Nephron progenitor cell (in vitro differentiated cells): ENCODE measurements around the gene DIS3L2.
"Not testable (repeated sequence)": the region's sequence is repeated elsewhere in the genome, so short reads cannot be mapped to it uniquely, and the experiment has no call there.

Experiments used
- DNase-seq: peaks from one replicate; pipeline ENCODE4 v3.0.0; 2021
- H3K27ac Mint-ChIP-seq: 2 replicates; pipeline ENCODE4 v1.8.0; 2021; ENCODE audit warnings: mild to moderate bottlenecking, moderate library complexity, mixed read lengths
- H3K27me3 Mint-ChIP-seq: 2 replicates; pipeline ENCODE4 v1.8.0; 2021; ENCODE audit warnings: mild to moderate bottlenecking, low read depth, mixed read lengths; ENCODE audit not compliant: poor library complexity
- H3K36me3 Mint-ChIP-seq: 2 replicates; pipeline ENCODE4 v1.8.0; 2021; ENCODE audit warnings: low read depth, mixed read lengths
- H3K4me1 Mint-ChIP-seq: 2 replicates; pipeline ENCODE4 v1.8.0; 2021; ENCODE audit warnings: mixed read lengths
- H3K4me3 Mint-ChIP-seq: 2 replicates; pipeline ENCODE4 v1.8.0; 2021; ENCODE audit warnings: mild to moderate bottlenecking, moderate library complexity, mixed read lengths
- H3K9me3 Mint-ChIP-seq: 2 replicates; pipeline ENCODE4 v1.8.0; 2021; ENCODE audit warnings: mild to moderate bottlenecking, moderate library complexity, mixed read lengths
- TF ChIP-seq, protein P1 (sequence below): fragments of 200-600 bp; sonication (generic); IDR thresholded peaks from 2 replicates; pipeline ENCODE4 v1.5.0; 2021; ENCODE audit warnings: antibody characterized with exemption

DIS3L2 gene

DNA sequence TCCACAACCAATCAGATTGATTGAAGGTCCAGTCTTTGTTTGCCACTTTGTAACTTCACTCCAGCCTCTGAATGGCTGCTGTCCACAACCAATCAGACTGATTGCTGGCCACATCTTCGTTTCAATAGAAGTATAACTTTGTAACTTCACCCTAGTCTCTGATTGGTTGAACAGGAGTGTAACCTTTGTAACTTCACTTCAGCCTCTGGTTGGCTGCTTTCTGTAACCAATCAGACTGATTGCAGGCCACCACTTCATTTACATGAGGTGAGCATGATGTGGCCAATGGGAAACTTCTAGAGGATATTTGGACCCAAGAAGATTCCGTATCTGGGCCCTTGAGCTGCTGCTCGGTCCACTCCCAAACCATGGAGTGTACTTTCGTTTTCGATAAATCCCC lies 400.1 kb downstream of the DIS3L2 start:
- H3K4me3 Mint-ChIP-seq, result no peak overlapping the region
- no peaks in the 10 kb centered on the region for H3K36me3 Mint-ChIP-seq
- peaks cover 20% of the 10 kb centered on the region for H3K9me3 Mint-ChIP-seq
- H3K4me1 Mint-ChIP-seq, result no peaks in the 10 kb centered on the region
- no peak for DNase-seq
- TF ChIP-seq, protein P1, sequence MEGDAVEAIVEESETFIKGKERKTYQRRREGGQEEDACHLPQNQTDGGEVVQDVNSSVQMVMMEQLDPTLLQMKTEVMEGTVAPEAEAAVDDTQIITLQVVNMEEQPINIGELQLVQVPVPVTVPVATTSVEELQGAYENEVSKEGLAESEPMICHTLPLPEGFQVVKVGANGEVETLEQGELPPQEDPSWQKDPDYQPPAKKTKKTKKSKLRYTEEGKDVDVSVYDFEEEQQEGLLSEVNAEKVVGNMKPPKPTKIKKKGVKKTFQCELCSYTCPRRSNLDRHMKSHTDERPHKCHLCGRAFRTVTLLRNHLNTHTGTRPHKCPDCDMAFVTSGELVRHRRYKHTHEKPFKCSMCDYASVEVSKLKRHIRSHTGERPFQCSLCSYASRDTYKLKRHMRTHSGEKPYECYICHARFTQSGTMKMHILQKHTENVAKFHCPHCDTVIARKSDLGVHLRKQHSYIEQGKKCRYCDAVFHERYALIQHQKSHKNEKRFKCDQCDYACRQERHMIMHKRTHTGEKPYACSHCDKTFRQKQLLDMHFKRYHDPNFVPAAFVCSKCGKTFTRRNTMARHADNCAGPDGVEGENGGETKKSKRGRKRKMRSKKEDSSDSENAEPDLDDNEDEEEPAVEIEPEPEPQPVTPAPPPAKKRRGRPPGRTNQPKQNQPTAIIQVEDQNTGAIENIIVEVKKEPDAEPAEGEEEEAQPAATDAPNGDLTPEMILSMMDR, result no peak
- no peak overlapping the region for H3K27ac Mint-ChIP-seq
- H3K27me3 Mint-ChIP-seq, result peaks cover 16% of the 10 kb centered on the region

DNA sequence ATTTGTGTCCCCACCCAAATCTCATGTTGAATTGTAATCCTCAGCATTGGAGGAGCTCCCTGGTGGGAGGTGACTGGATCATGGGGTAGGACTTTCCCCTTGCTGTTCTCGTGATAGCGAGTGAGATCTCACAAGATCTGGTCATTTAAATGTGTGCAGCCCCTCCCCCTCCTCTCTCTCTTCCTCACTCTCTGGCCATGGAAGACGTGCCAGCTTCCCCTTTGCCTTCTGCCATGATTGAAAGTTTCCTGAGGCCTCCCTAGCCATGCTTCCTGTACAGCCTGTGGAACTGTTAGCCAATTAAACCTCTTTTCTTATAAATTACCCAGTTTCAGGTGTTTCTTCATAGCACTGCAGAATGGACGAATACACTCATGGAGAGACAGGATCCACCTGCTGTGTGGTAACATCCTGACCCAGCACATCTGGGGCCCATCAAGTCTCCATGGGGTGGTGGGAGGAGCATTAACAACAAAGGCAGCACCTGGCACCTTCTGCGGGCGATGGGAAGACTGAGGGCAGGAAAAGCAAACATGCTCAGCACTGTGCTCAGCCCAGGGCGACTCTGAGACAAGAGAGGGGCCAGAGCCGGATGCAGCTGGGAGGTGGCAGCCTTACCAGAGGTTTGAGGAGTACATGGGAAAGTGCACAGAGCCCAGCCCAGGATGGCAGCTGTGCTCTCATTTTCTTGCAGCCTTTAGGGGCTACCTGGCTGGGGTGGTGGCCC lies 400.8 kb downstream of the DIS3L2 start:
- Mint-ChIP-seq H3K4me1 (peaks cover 6% of the 10 kb centered on the region), H3K27ac (no peak overlapping the region), H3K27me3 (peaks cover 16% of the 10 kb centered on the region), H3K9me3 (peaks cover 15% of the 10 kb centered on the region), H3K36me3 (no peaks in the 10 kb centered on the region), H3K4me3 (no peak overlapping the region)
- DNase-seq, result no peak
- TF ChIP-seq, protein P1, result no peak

DNA sequence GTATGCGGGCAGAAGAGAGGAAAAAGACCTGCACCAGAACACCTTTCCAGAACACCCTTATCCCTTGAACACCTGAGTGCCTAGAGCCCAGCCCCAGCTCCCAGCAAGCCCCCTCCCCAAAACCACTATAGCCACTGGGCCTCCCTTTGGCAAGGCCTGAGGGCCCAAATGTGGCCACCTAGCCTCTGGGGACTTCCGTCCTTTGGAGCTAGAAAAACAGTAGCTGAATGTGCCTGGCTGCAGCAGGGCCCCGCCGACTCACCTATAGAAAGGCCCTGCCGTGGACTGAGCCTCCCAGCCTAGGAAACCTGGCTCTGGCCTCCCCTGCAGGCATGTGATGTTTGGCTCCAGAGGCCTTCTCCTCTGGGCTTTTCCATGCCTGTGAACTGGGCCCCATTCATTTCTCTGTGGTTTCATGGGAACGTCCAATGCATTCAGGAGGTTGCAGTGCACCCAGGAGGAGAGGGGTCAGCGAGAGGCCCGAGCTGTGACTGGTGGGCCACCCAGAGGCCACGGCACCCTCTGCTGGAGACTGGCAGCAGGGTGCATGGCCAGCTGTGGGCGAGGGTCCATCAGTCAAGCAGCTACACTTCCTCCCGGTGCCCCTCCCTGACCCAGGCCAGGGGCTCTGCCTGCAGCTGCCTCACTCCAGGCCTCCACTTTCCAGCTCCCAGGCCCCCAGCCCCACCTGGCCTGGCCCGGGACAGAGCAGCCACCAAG lies 401.7 kb downstream of the DIS3L2 start:
- not testable (repeated sequence) for H3K27ac Mint-ChIP-seq, H3K4me3 Mint-ChIP-seq, H3K4me1 Mint-ChIP-seq, DNase-seq, H3K36me3 Mint-ChIP-seq
- Mint-ChIP-seq H3K9me3 (peaks cover 14% of the 10 kb centered on the region), H3K27me3 (peaks cover 15% of the 10 kb centered on the region)

DNA sequence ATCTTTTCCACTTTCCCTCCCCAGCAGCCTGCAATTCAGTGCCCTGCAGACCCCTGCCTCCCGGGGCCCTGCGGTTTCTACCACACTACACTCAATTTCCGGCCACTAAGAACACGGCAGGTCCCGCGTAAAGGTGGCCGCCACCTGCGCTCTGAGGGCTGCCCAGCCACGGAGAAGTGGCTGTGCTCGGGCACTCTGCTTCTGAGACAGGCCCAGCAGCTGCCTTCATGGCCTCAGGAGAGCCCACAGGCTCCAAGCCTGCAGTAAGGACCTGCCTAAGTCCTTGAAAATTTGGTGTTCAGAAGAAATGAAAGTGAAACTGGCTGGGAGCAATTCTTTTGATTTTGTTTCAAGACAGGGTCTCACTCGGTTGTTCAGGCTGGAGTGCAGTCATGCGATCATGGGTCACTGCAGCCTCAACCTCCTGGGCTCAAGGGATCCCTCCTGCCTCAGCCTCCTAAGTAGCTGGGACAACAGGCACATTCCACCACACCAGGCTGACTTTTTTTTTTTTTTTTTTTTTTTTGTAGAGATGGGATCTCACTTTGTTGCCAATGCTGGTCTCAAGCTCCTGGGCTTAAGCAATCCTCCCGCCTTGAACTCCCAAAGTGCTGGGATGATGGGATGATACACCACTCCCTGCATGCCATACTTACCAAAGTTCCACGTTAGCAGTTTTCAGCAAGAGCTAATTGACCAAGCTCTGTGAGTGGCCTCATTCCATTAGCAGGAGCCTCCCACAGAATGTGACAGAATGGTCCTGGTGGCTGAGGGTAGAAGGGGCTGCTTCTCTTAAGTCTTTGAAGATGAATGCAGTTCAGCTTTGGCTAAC lies 402.5 kb downstream of the DIS3L2 start:
- TF ChIP-seq, protein P1, result no peak
- no peak overlapping the region for H3K27ac Mint-ChIP-seq
- H3K4me1 Mint-ChIP-seq, result peaks cover 15% of the 10 kb centered on the region
- peaks cover 12% of the 10 kb centered on the region for H3K27me3 Mint-ChIP-seq
- no peak overlapping the region for H3K4me3 Mint-ChIP-seq
- no peak for DNase-seq
- peaks cover 11% of the 10 kb centered on the region for H3K9me3 Mint-ChIP-seq
- no peaks in the 10 kb centered on the region for H3K36me3 Mint-ChIP-seq

DNA sequence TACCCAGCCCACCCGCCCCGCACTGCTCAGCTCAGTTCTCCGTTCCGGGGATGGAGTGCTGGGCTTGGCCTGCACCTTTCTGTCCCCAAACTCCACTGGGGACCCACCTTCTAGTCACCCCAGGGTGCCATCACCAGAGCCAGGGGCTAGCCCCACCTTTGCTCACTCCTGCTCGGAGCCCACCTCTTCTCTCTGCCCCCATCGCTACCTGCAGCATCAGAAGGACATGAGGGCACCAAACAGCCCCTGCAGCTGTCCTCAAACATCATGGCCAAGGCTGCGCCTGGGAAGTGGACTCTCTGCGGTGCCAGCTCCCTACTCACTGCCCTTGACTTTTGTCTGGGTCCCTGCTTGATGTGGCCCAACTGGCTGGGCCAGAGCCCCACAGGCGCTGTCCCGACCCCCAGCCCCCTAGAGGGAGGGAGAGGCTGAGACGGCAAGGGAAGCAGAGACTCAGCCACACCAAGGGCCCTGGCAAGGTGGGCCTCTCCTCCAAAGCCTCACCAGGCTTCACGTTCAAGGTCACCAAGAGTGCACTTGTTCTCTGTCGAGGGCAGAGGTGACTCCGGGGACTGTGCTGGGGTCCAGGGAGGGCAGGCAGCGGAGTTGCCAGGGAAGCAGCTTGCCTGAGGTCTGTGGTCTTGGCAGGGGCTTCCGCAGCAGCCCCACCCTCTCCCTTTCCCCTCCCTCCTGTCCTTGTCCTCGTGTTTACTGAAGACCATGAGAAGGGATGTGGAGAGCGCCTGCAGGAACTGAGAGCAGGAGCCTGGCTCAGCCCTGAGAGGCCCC lies 403.5 kb downstream of the DIS3L2 start:
- H3K9me3 Mint-ChIP-seq, result peaks cover 11% of the 10 kb centered on the region
- peaks cover 17% of the 10 kb centered on the region for H3K27me3 Mint-ChIP-seq
- H3K4me1 Mint-ChIP-seq, result peaks cover 19% of the 10 kb centered on the region
- DNase-seq, H3K27ac Mint-ChIP-seq, H3K36me3 Mint-ChIP-seq, H3K4me3 Mint-ChIP-seq: not testable (repeated sequence)

DNA sequence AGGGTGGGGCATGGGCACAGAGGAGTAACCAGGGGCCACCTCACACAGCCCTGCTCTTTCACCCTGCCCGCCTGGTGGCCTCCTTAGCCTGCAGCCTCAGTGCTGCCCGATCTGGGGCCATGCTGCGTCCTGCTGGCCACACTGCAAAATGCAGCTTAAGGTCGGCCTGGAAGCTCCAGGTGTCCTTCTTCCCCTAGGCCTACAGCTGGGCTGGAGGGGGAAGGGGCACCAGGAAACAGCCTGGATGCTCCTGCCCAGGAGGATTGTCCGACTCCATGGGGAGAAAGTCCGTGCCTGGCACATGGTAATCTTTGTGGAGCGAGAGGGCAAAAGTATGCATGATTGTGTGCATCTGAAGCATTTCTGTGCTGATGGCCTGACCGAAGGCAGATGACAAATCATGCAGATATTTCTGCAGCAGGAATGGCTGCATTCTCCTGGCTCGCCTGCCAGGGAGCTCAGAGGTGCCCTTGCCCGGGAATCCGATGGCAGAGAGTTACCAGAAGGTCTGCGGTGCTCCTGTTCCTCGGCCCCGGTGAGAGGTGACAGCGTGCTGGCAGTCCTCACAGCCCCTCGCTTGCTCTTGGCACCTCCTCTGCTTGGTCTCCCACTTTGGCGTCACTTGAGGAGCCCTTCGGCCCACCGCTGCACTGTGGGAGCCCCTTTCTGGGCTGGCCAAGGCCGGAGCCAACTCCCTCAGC lies 404.3 kb downstream of the DIS3L2 start:
- TF ChIP-seq, protein P1, result peak; percentile 52
- peaks cover 19% of the 10 kb centered on the region for H3K4me1 Mint-ChIP-seq
- H3K9me3 Mint-ChIP-seq, result peaks cover 11% of the 10 kb centered on the region
- no peaks in the 10 kb centered on the region for H3K36me3 Mint-ChIP-seq
- H3K4me3 Mint-ChIP-seq, result no peak overlapping the region
- peak; percentile 61 for DNase-seq
- H3K27me3 Mint-ChIP-seq, result peaks cover 20% of the 10 kb centered on the region
- no peak overlapping the region for H3K27ac Mint-ChIP-seq

DNA sequence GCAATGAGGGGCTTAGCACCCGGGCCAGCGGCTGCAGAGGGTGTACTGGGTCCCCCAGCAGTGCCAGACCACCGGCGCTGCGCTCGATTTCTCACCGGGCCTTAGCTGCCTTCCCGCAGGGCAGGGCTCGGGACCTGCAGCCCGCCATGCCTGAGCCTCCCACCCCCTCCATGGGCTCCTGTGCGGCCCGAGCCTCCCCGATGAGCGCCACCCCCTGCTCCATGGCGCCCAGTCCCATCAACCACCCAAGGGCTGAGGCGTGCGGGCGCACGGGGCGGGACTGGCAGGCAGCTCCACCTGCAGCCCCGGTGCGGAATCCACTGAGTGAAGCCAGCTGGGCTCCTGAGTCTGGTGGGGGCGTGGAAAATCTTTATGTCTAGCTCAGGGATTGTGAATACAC lies 404.9 kb downstream of the DIS3L2 start:
- Mint-ChIP-seq H3K4me1 (peaks cover 19% of the 10 kb centered on the region), H3K27me3 (peaks cover 21% of the 10 kb centered on the region)
- not testable (repeated sequence) for H3K9me3 Mint-ChIP-seq, DNase-seq, H3K27ac Mint-ChIP-seq, H3K36me3 Mint-ChIP-seq, H3K4me3 Mint-ChIP-seq
